IPS-20b (cell line): ENCODE data around the gene MACROD2.

ENCODE experiments used
- H3K27ac ChIP-seq: one replicate; pipeline ENCODE4 v1.5.1; 2013; ENCODE audit warnings: low read length
- H3K27me3 ChIP-seq: 2 replicates; pipeline ENCODE4 v1.6.1; 2013; ENCODE audit warnings: mild to moderate bottlenecking, low read length, inconsistent platforms; ENCODE audit not compliant: insufficient read depth
- H3K36me3 ChIP-seq: 2 replicates; pipeline ENCODE4 v1.6.1; 2013; ENCODE audit warnings: low read depth, mild to moderate bottlenecking, inconsistent platforms, low read length, moderate library complexity; ENCODE audit not compliant: insufficient read depth
- H3K4me1 ChIP-seq: 2 replicates; pipeline ENCODE4 v1.6.1; 2013; ENCODE audit warnings: mild to moderate bottlenecking, control low read depth, inconsistent platforms, low read length, moderate library complexity; ENCODE audit not compliant: insufficient read depth
- H3K4me3 ChIP-seq: 2 replicates; pipeline ENCODE4 v1.5.1; 2013; ENCODE audit warnings: mild to moderate bottlenecking, low read length, inconsistent platforms
- H3K9ac ChIP-seq: 2 replicates; pipeline ENCODE4 v1.6.1; 2013; ENCODE audit warnings: low read depth, mild to moderate bottlenecking, inconsistent platforms, low read length, moderate library complexity
- H3K9me3 ChIP-seq: 2 replicates; pipeline ENCODE4 v1.6.1; 2013; ENCODE audit warnings: mild to moderate bottlenecking, low read depth, low read length, inconsistent platforms; ENCODE audit not compliant: insufficient read depth

The MACROD2 gene

GRCh38 chr20:14782731-14783130, 787.4 kb downstream of the MACROD2 start:
- no peaks in the 10 kb centered on the region for H3K27me3 ChIP-seq
- peaks cover 7% of the 10 kb centered on the region; the same call in 1 of the 2 replicates for H3K4me1 ChIP-seq
- no peaks in the 10 kb centered on the region for H3K36me3 ChIP-seq
- H3K9me3 ChIP-seq, result no peaks in the 10 kb centered on the region
- no peak overlapping the region for H3K4me3 ChIP-seq
- H3K9ac ChIP-seq, result no peak overlapping the region
- no peak overlapping the region for H3K27ac ChIP-seq

GRCh38 chr20:14783766-14784165, 788.5 kb downstream of the MACROD2 start:
- Histone ChIP-seq H3K9ac (no peak overlapping the region), H3K9me3 (no peaks in the 10 kb centered on the region), H3K27ac (no peak overlapping the region), H3K4me3 (no peak overlapping the region), H3K27me3 (no peaks in the 10 kb centered on the region), H3K36me3 (no peaks in the 10 kb centered on the region), H3K4me1 (peaks cover 7% of the 10 kb centered on the region; the same call in 1 of the 2 replicates)

GRCh38 chr20:14785065-14785743, 789.9 kb downstream of the MACROD2 start:
- no peaks in the 10 kb centered on the region for H3K9me3 ChIP-seq
- no peaks in the 10 kb centered on the region for H3K27me3 ChIP-seq
- H3K27ac ChIP-seq, result no peak overlapping the region
- H3K9ac ChIP-seq, result no peak overlapping the region
- peaks cover 7% of the 10 kb centered on the region; the same call in 1 of the 2 replicates for H3K4me1 ChIP-seq
- no peaks in the 10 kb centered on the region for H3K36me3 ChIP-seq
- H3K4me3 ChIP-seq, result no peak overlapping the region

GRCh38 chr20:14790190-14790589, 794.9 kb downstream of the MACROD2 start:
- no peaks in the 10 kb centered on the region for H3K4me1 ChIP-seq
- H3K9me3 ChIP-seq, result no peaks in the 10 kb centered on the region
- H3K27ac ChIP-seq, result no peak overlapping the region
- H3K27me3 ChIP-seq, result no peaks in the 10 kb centered on the region
- no peaks in the 10 kb centered on the region for H3K36me3 ChIP-seq
- no peak overlapping the region for H3K9ac ChIP-seq
- no peak overlapping the region for H3K4me3 ChIP-seq

- no peaks in the 10 kb centered on the region for H3K36me3 ChIP-seq
- no peak overlapping the region for H3K4me3 ChIP-seq
- H3K27me3 ChIP-seq, result no peaks in the 10 kb centered on the region
- no peaks in the 10 kb centered on the region for H3K9me3 ChIP-seq
- H3K4me1 ChIP-seq, result no peaks in the 10 kb centered on the region
- no peak overlapping the region for H3K27ac ChIP-seq
- no peak overlapping the region for H3K9ac ChIP-seq
These were observed 795.7 kb downstream of the MACROD2 start for GRCh38 chr20:14790771-14791620.

GRCh38 chr20:14792915-14793314, 797.6 kb downstream of the MACROD2 start:
- Histone ChIP-seq H3K9me3 (no peaks in the 10 kb centered on the region), H3K27ac (no peak overlapping the region), H3K27me3 (no peaks in the 10 kb centered on the region), H3K9ac (no peak overlapping the region), H3K4me3 (no peak overlapping the region), H3K4me1 (no peaks in the 10 kb centered on the region), H3K36me3 (no peaks in the 10 kb centered on the region)

GRCh38 chr20:14799545-14800216, 804.4 kb downstream of the MACROD2 start:
- Histone ChIP-seq H3K36me3 (no peaks in the 10 kb centered on the region), H3K4me1 (no peaks in the 10 kb centered on the region), H3K27ac (no peak overlapping the region), H3K27me3 (no peaks in the 10 kb centered on the region), H3K4me3 (no peak overlapping the region), H3K9me3 (no peaks in the 10 kb centered on the region), H3K9ac (no peak overlapping the region)

GRCh38 chr20:14800707-14801425, 805.5 kb downstream of the MACROD2 start:
- no peaks in the 10 kb centered on the region for H3K9me3 ChIP-seq
- H3K4me1 ChIP-seq, result no peaks in the 10 kb centered on the region
- H3K36me3 ChIP-seq, result no peaks in the 10 kb centered on the region
- no peak overlapping the region for H3K27ac ChIP-seq
- no peak overlapping the region for H3K4me3 ChIP-seq
- no peaks in the 10 kb centered on the region for H3K27me3 ChIP-seq
- no peak overlapping the region for H3K9ac ChIP-seq

GRCh38 chr20:14801591-14802325, 806.4 kb downstream of the MACROD2 start:
- Histone ChIP-seq H3K36me3 (no peaks in the 10 kb centered on the region), H3K4me3 (no peak overlapping the region), H3K27ac (no peak overlapping the region), H3K27me3 (no peaks in the 10 kb centered on the region), H3K9ac (no peak overlapping the region), H3K9me3 (peaks cover 1% of the 10 kb centered on the region; the same call in 1 of the 2 replicates), H3K4me1 (no peaks in the 10 kb centered on the region)

GRCh38 chr20:14807224-14807623, 811.9 kb downstream of the MACROD2 start:
- Histone ChIP-seq H3K4me3 (no peak overlapping the region), H3K9me3 (peaks cover 8% of the 10 kb centered on the region; the same call in 1 of the 2 replicates), H3K9ac (no peak overlapping the region), H3K4me1 (no peaks in the 10 kb centered on the region), H3K27me3 (no peaks in the 10 kb centered on the region), H3K27ac (no peak overlapping the region), H3K36me3 (no peaks in the 10 kb centered on the region)

GRCh38 chr20:14815340-14815739, 820.0 kb downstream of the MACROD2 start:
- no peak overlapping the region for H3K9ac ChIP-seq
- no peaks in the 10 kb centered on the region for H3K27me3 ChIP-seq
- H3K27ac ChIP-seq, result no peak overlapping the region
- H3K36me3 ChIP-seq, result no peaks in the 10 kb centered on the region
- no peak overlapping the region for H3K4me3 ChIP-seq
- no peaks in the 10 kb centered on the region for H3K9me3 ChIP-seq
- no peaks in the 10 kb centered on the region for H3K4me1 ChIP-seq
